Large intestine (tissue), 3 donors: ENCODE data around the gene KRTCAP2. TPM values are rescaled to one million over a fixed set of nuclear protein-coding genes. Genes with fewer than 3 reads are reported as not detected.
A peak's percentile ranks its signal among the peaks of the same experiment; 100 is the strongest.
"Not testable (repeated sequence)": the region's sequence is repeated elsewhere in the genome, so short reads cannot be mapped to it uniquely, and the experiment has no call there.

ENCODE experiments used
- DNase-seq, 2 donors: peaks; one replicate each; pipeline versions ENCODE4 v3.0.0 to v3.0.0-alpha.2; 2013
- H3K27ac ChIP-seq: one replicate; pipeline ENCODE4 v1.5.1; 2013; ENCODE audit warnings: low read length
- H3K27me3 ChIP-seq: 2 replicates; pipeline ENCODE4 v1.6.1; 2013; ENCODE audit warnings: low read length; ENCODE audit not compliant: control insufficient read depth, insufficient read depth
- H3K36me3 ChIP-seq: 2 replicates; pipeline ENCODE4 v1.6.1; 2013; ENCODE audit warnings: low read length; ENCODE audit not compliant: control insufficient read depth, insufficient read depth
- H3K4me1 ChIP-seq: one replicate; pipeline ENCODE4 v1.6.1; 2013; ENCODE audit warnings: low read length; ENCODE audit not compliant: control insufficient read depth, insufficient read depth
- H3K4me3 ChIP-seq: one replicate; pipeline ENCODE4 v1.5.1; 2013; ENCODE audit warnings: low read length
- H3K9me3 ChIP-seq: one replicate; pipeline ENCODE4 v1.6.1; 2013; ENCODE audit warnings: mild to moderate bottlenecking, low read depth, low read length, moderate library complexity; ENCODE audit not compliant: control insufficient read depth
- WGBS: methylation state at CpG from one replicate; pipeline ENCODE4 v1.1.5; 2013; ENCODE audit warnings: low lambda C conversion rate; ENCODE audit not compliant: insufficient coverage; 5-methylcytosine and 5-hydroxymethylcytosine counted together
- polyA plus RNA-seq: library from polyadenylated mRNA; unstranded; fragments of 120-200 nt; gene quantifications from one replicate; pipeline ENCODE4 v1.2.1, GENCODE V29; 2013

The KRTCAP2 gene
- polyA plus RNA-seq, 1 donor = 142 TPM

DNA sequence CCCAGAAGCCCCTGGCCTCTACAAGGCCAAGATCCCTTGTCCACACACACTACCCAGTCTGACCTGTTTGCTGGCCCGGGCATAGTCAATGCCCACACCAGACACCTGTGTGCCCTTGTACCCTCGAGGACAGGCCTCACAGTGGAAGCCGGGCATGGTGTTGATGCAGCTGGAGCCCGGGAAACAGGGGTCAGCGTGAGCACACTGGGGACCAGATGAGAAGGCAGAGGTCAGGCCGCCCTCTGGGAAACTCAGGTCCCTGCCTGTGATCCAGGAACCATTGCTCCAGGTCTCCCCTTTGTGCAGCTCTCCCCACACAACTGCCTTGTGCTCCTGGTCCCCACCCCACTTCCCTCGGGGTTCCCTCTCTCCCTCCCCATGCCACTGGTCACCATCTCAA lies 29.1 kb upstream of the KRTCAP2 start:
- H3K9me3 ChIP-seq = no peaks in the 10 kb centered on the region
- DNase-seq = no peak
- peaks cover 15% of the 10 kb centered on the region for H3K36me3 ChIP-seq
- no peak overlapping the region for H3K27ac ChIP-seq
- WGBS = no CpG with 5 or more reads among the region's 7 CpGs
- H3K27me3 ChIP-seq = no peaks in the 10 kb centered on the region
- H3K4me3 ChIP-seq = no peak overlapping the region
- peaks cover 7% of the 10 kb centered on the region for H3K4me1 ChIP-seq

DNA sequence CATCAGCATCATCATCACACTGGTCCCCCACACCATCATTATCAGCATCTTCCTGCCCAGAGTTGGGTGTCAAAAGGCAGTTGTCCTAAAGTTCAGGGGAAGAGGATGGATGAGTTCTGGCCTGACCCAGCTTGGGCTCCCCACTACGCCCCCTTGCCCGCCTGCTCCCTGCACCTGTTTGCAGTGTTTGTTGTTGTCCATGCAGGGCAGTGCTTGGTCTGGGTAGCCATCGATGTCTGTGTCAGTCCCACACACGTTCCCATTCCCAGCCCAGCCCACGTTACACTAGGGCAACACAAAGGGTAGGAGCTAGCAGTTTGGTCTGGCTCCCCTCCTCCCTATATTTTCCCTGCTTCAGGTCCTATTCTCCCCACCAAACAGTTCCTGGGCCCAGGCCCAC lies 27.8 kb upstream of the KRTCAP2 start:
- Histone ChIP-seq H3K4me3 (no peak overlapping the region), H3K4me1 (no peaks in the 10 kb centered on the region), H3K9me3 (no peaks in the 10 kb centered on the region), H3K36me3 (peaks cover 20% of the 10 kb centered on the region), H3K27ac (no peak overlapping the region), H3K27me3 (no peaks in the 10 kb centered on the region)
- DNase-seq = no peak
- no CpG with 5 or more reads among the region's 5 CpGs for WGBS

GRCh38 chr1:155199792-155200191 lies 26.7 kb upstream of the KRTCAP2 start:
- peaks cover 18% of the 10 kb centered on the region for H3K36me3 ChIP-seq
- H3K4me3 ChIP-seq = no peak overlapping the region
- H3K27ac ChIP-seq = no peak overlapping the region
- no peaks in the 10 kb centered on the region for H3K9me3 ChIP-seq
- H3K27me3 ChIP-seq = peaks cover 8% of the 10 kb centered on the region
- no peaks in the 10 kb centered on the region for H3K4me1 ChIP-seq
- no peak for DNase-seq
- WGBS = 67% methylated on average over 1 of the region's 4 CpGs

GRCh38 chr1:155198547-155198906 lies 25.4 kb upstream of the KRTCAP2 start:
- H3K36me3 ChIP-seq = peaks cover 17% of the 10 kb centered on the region
- H3K27ac ChIP-seq = no peak overlapping the region
- no peak overlapping the region for H3K4me3 ChIP-seq
- DNase-seq = no peak
- no CpG with 5 or more reads among the region's 3 CpGs for WGBS
- H3K4me1 ChIP-seq = peaks cover 10% of the 10 kb centered on the region
- peaks cover 14% of the 10 kb centered on the region for H3K27me3 ChIP-seq
- H3K9me3 ChIP-seq = no peaks in the 10 kb centered on the region

GRCh38 chr1:155197901-155198546 lies 24.9 kb upstream of the KRTCAP2 start:
- no peak for DNase-seq
- Histone ChIP-seq H3K9me3 (no peaks in the 10 kb centered on the region), H3K27me3 (peaks cover 14% of the 10 kb centered on the region), H3K27ac (no peak overlapping the region), H3K4me1 (peaks cover 14% of the 10 kb centered on the region), H3K4me3 (no peak overlapping the region), H3K36me3 (peaks cover 17% of the 10 kb centered on the region)
- no CpG with 5 or more reads among the region's 15 CpGs for WGBS

- Histone ChIP-seq H3K9me3 (no peaks in the 10 kb centered on the region), H3K27me3 (peaks cover 14% of the 10 kb centered on the region), H3K27ac (no peak overlapping the region), H3K4me1 (peaks cover 21% of the 10 kb centered on the region), H3K36me3 (peaks cover 17% of the 10 kb centered on the region), H3K4me3 (no peak overlapping the region)
- no peak for DNase-seq
- WGBS = no CpG with 5 or more reads among the region's 20 CpGs
Measured at GRCh38 chr1:155196893-155197638, 24.0 kb upstream of the KRTCAP2 start.

DNA sequence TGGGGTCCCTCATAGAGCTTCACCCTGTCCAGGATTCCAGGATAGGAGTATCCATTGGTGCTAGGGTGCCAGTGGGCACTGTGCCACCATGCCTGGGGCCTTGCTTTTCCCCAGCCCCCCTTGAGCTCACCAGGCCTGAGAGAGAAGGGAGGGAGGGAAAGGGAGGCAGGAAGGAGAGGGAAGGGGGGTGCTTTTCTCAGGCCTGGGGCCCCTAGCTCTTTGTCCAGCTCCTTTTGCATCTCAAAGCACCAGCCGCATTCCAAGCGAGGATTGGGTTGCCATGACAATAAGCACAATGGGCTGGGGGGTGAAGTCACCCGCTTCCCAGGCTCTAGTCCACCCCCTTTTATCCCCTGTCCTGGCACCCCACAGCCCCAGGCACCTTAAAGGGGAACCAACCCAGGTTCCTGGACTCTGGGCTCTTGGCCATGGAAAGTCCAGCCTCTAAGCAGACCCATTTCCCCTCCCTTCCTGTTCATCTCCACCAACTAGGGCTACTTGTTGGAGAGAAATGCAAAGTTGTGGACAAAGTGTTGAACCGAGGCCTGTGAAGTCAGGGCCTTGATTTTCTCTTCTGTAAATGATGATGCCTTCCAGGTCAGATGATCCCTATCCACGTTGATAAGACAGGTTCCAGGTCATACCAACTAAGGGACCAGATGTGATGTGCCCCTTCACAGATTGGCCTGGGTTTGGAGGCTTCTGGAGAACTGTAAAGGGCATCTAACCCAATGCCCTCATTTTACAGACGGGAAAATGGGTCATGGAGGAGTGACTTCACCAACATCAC lies 23.2 kb upstream of the KRTCAP2 start:
- H3K36me3 ChIP-seq = peaks cover 17% of the 10 kb centered on the region
- DNase-seq = no peak
- WGBS = no CpG with 5 or more reads among the region's 6 CpGs
- H3K27me3 ChIP-seq = peaks cover 14% of the 10 kb centered on the region
- peaks cover 21% of the 10 kb centered on the region for H3K4me1 ChIP-seq
- no peak overlapping the region for H3K4me3 ChIP-seq
- no peaks in the 10 kb centered on the region for H3K9me3 ChIP-seq
- no peak overlapping the region for H3K27ac ChIP-seq

GRCh38 chr1:155195201-155196102 lies 22.3 kb upstream of the KRTCAP2 start:
- peaks cover 14% of the 10 kb centered on the region for H3K36me3 ChIP-seq
- no peak for DNase-seq
- H3K4me3 ChIP-seq = peak overlapping the region; percentile 47
- H3K27me3 ChIP-seq = peaks cover 14% of the 10 kb centered on the region
- peaks cover 21% of the 10 kb centered on the region for H3K4me1 ChIP-seq
- no peaks in the 10 kb centered on the region for H3K9me3 ChIP-seq
- H3K27ac ChIP-seq = no peak overlapping the region
- WGBS = no CpG with 5 or more reads among the region's 27 CpGs

DNA sequence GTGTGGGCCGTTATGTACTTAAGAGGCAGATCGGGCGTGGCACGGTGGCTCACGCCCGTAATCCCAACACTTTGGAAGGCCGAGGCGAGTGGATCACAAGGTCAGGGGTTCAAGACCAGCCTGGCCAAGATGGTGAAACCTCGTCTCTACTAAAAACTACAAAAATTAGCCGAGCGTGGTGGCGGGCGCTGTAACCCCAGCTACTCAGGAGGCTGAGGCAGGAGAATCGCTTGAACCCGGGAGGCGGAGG lies 20.8 kb upstream of the KRTCAP2 start:
- peak overlapping the region; percentile 47 for H3K4me3 ChIP-seq
- H3K27me3 ChIP-seq = peaks cover 14% of the 10 kb centered on the region
- not testable (repeated sequence) for DNase-seq, H3K9me3 ChIP-seq
- peaks cover 12% of the 10 kb centered on the region for H3K36me3 ChIP-seq
- H3K27ac ChIP-seq = peak overlapping the region; percentile 57
- H3K4me1 ChIP-seq = peaks cover 21% of the 10 kb centered on the region
- no CpG with 5 or more reads among the region's 16 CpGs for WGBS
